ENCODE data around the gene CAMSAP1.

Gene CAMSAP1

GRCh38 chr9:135883410-135884089, 23.8 kb downstream of the CAMSAP1 start:
- in situ Hi-C loops (cut with MboI; ENCODE audit: low sequenced_read_pairs): no loop called here

- in situ Hi-C loops (cut with MboI; ENCODE audit: low sequenced_read_pairs): no loop called here
Measured at GRCh38 chr9:135882011-135882410, 25.3 kb downstream of the CAMSAP1 start.

- in situ Hi-C loops (cut with MboI; ENCODE audit: low sequenced_read_pairs): no loop called here
Measured at GRCh38 chr9:135880438-135880837, 26.9 kb downstream of the CAMSAP1 start.

- in situ Hi-C loops (cut with MboI; ENCODE audit: low sequenced_read_pairs): no loop called here
Measured at GRCh38 chr9:135879619-135880018, 27.7 kb downstream of the CAMSAP1 start.

GRCh38 chr9:135879237-135879601, 28.1 kb downstream of the CAMSAP1 start:
- in situ Hi-C loops (cut with MboI; ENCODE audit: low sequenced_read_pairs): no loop called here

- in situ Hi-C loops (cut with MboI; ENCODE audit: low sequenced_read_pairs): no loop called here
Measured at GRCh38 chr9:135878528-135879236, 28.7 kb downstream of the CAMSAP1 start.

GRCh38 chr9:135877791-135878527, 29.4 kb downstream of the CAMSAP1 start:
- in situ Hi-C loops (cut with MboI; ENCODE audit: low sequenced_read_pairs): no loop called here

- in situ Hi-C loops (cut with MboI; ENCODE audit: low sequenced_read_pairs): no loop called here
Measured at GRCh38 chr9:135876936-135877335, 30.4 kb downstream of the CAMSAP1 start.

- in situ Hi-C loops (cut with MboI; ENCODE audit: low sequenced_read_pairs): no loop called here
Measured at GRCh38 chr9:135874859-135875258, 32.5 kb downstream of the CAMSAP1 start.

GRCh38 chr9:135869909-135870308, 37.4 kb downstream of the CAMSAP1 start:
- in situ Hi-C loops (cut with MboI; ENCODE audit: low sequenced_read_pairs): no loop called here

- in situ Hi-C loops (cut with MboI; ENCODE audit: low sequenced_read_pairs): no loop called here
Measured at GRCh38 chr9:135865531-135865930, 41.8 kb downstream of the CAMSAP1 start.

GRCh38 chr9:135864447-135865049, 42.8 kb downstream of the CAMSAP1 start:
- in situ Hi-C loops (cut with MboI; ENCODE audit: low sequenced_read_pairs): no loop called here

- in situ Hi-C loops (cut with MboI; ENCODE audit: low sequenced_read_pairs): no loop called here
Measured at GRCh38 chr9:135862809-135863208, 44.5 kb downstream of the CAMSAP1 start.

- in situ Hi-C loops (cut with MboI; ENCODE audit: low sequenced_read_pairs): no loop called here
Measured at GRCh38 chr9:135858491-135859185, 48.7 kb downstream of the CAMSAP1 start.

GRCh38 chr9:135857843-135858242, 49.5 kb downstream of the CAMSAP1 start:
- in situ Hi-C loops (cut with MboI; ENCODE audit: low sequenced_read_pairs): no loop called here

GRCh38 chr9:135857371-135857786, 50.0 kb downstream of the CAMSAP1 start:
- in situ Hi-C loops (cut with MboI; ENCODE audit: low sequenced_read_pairs): no loop called here

- in situ Hi-C loops (cut with MboI; ENCODE audit: low sequenced_read_pairs): no loop called here
Measured at GRCh38 chr9:135851748-135852147, 55.6 kb downstream of the CAMSAP1 start.

- in situ Hi-C loops (cut with MboI; ENCODE audit: low sequenced_read_pairs): no loop called here
Measured at GRCh38 chr9:135850737-135851136, 56.6 kb downstream of the CAMSAP1 start.

- in situ Hi-C loops (cut with MboI; ENCODE audit: low sequenced_read_pairs): no loop called here
Measured at GRCh38 chr9:135849181-135849580, 58.2 kb downstream of the CAMSAP1 start.

- in situ Hi-C loops (cut with MboI; ENCODE audit: low sequenced_read_pairs): no loop called here
Measured at GRCh38 chr9:135848341-135849047, 58.9 kb downstream of the CAMSAP1 start.

Data from hTERT RPE-1 (cell line).